Measurements from ENCODE around the gene ACOX2. TPM values are rescaled to one million over a fixed set of nuclear protein-coding genes. Genes with fewer than 3 reads are reported as not detected.

ACOX2 gene
- total RNA-seq, 4 donors from 2014 or later = 5.7 to 12.2 (median 8.5) TPM

- TF ChIP-seq CTCF (IDR thresholded peaks at IDR 0.05) = no peak
- no peak for TF ChIP-seq EP300 (IDR thresholded peaks at IDR 0.05)
- no peak for TF ChIP-seq POLR2AphosphoS5 (IDR thresholded peaks at IDR 0.05)
- TF ChIP-seq POLR2A (IDR thresholded peaks at IDR 0.05) = no peak
- Histone ChIP-seq H3K9me3 (no peaks in the 10 kb centered on the region), H3K4me3 (no peak overlapping the region), H3K27ac (no peak overlapping the region), H3K27me3 (no peaks in the 10 kb centered on the region), H3K4me1 (no peaks in the 10 kb centered on the region), H3K36me3 (no peaks in the 10 kb centered on the region)
- no peak for DNase-seq (ENCODE audit: low spot score in 2 of 2)
- WGBS = 76% methylated on average over 3 of the region's 3 CpGs
These were observed 7.6 kb upstream of the ACOX2 start for GRCh38 chr3:58544541-58544940.

- no peak for TF ChIP-seq POLR2A (IDR thresholded peaks at IDR 0.05)
- TF ChIP-seq CTCF (IDR thresholded peaks at IDR 0.05) = no peak
- no peak overlapping the region for H3K27ac ChIP-seq
- WGBS = 96% methylated on average over 4 of the region's 8 CpGs
- H3K27me3 ChIP-seq = no peaks in the 10 kb centered on the region
- peaks cover 25% of the 10 kb centered on the region for H3K4me1 ChIP-seq
- H3K36me3 ChIP-seq = no peaks in the 10 kb centered on the region
- peak in 1 of 2 donors; percentile 62 for DNase-seq (ENCODE audit: low spot score in 2 of 2)
- H3K4me3 ChIP-seq = no peak overlapping the region
- H3K9me3 ChIP-seq = no peaks in the 10 kb centered on the region
These were observed 3.3 kb upstream of the ACOX2 start for GRCh38 chr3:58540176-58540858.

- H3K36me3 ChIP-seq = no peaks in the 10 kb centered on the region
- DNase-seq (ENCODE audit: low spot score in 2 of 2) = peak in 1 of 2 donors; percentile 29
- 88% methylated on average over 10 of the region's 10 CpGs for WGBS
These were observed 2.6 kb upstream of the ACOX2 start for GRCh38 chr3:58539626-58540025.

GRCh38 chr3:58537412-58538301, 667 bp upstream of the ACOX2 start:
- TF ChIP-seq CTCF (IDR thresholded peaks at IDR 0.05) = no peak
- no peak for TF ChIP-seq EP300 (IDR thresholded peaks at IDR 0.05)
- TF ChIP-seq POLR2A (IDR thresholded peaks at IDR 0.05) = no peak
- TF ChIP-seq POLR2AphosphoS5 (IDR thresholded peaks at IDR 0.05) = no peak
- Histone ChIP-seq H3K27ac (peak overlapping the region; percentile 45), H3K27me3 (no peaks in the 10 kb centered on the region), H3K4me3 (no peak overlapping the region), H3K9me3 (no peaks in the 10 kb centered on the region), H3K4me1 (peaks cover 33% of the 10 kb centered on the region), H3K36me3 (no peaks in the 10 kb centered on the region)
- DNase-seq (ENCODE audit: low spot score in 2 of 2) = no peak
- 70% methylated on average over 4 of the region's 4 CpGs for WGBS

More at GRCh38 chr3:58539626-58540025, 2.6 kb upstream of the ACOX2 start:
- TF ChIP-seq POLR2A (IDR thresholded peaks at IDR 0.05) (no peak), CTCF (IDR thresholded peaks at IDR 0.05) (no peak), EP300 (IDR thresholded peaks at IDR 0.05) (no peak), POLR2AphosphoS5 (IDR thresholded peaks at IDR 0.05) (no peak)
- no peak overlapping the region for H3K4me3 ChIP-seq
- H3K27me3 ChIP-seq = no peaks in the 10 kb centered on the region
- peaks cover 29% of the 10 kb centered on the region for H3K4me1 ChIP-seq
- no peak overlapping the region for H3K27ac ChIP-seq
- no peaks in the 10 kb centered on the region for H3K9me3 ChIP-seq

Measured in suprapubic skin (tissue), 4 donors.